ENCODE data around the gene CKS2.
A peak's percentile ranks its signal among the peaks of the same experiment; 100 is the strongest.
"Not testable (repeated sequence)": the region's sequence is repeated elsewhere in the genome, so short reads cannot be mapped to it uniquely, and the experiment has no call there.

Gene CKS2

DNA sequence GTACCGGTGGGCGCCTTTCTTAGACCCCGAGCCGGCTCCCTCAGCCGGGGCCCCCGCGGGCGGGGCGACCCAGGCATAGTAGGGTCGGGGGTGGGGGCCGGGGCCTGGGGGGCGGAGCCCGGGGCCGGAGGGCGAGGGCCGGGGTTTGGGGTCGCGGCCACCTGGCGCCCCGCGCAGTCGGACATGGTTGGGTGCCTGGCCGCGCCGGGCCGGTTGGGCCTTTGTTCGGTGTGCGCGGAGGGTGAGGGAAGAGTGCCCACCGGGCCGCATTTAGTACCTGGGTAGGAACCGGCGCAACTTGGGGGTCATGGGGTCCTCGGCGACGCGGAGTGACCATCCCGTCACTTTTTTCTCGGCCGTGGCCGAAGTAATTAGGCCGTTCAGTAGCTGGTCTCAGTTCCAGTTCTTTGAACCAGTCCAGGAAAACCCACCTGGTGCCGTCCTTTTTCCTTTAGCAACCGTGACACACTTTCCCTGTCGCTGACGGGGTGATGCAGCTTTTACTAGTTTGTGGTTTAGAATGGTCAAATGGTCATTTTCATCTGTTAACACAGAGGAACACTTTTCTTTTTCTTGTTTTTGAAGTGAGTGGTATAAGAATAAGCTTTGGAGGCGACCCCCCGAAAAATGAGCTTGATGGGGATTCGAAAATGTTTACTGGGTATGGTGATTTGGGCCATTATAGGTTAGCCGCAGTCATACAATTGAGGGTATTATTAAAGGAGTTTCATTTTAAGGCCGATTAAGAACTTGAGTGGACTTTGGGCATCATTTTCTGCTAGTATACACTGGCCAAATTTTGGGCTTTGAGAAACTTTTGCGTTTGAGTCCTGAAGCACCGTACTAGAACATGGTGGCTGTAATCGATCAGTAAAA, 589 bp downstream of the CKS2 start:
- DNase-seq (ENCODE audit: low read depth in 2 of 2): peak in 1 of 2 donors; percentile 8

DNA sequence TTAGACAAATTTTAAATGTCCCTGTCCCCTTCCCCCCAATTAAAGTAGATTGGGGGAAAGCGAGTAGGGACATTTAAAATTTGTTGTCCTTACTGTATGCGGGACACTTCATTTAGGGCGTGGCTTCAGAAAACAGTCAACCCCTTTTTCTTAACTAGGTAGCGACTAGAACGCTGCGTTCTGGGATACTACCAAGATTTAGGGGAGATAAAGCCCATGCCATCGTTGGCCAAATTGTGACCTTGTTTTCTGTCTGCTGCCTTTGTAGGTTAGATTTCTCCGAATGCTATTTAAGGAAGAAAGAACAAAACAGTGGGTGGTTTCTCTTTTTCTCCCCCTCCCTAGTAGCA, 1.2 kb downstream of the CKS2 start:
- no peak for DNase-seq (ENCODE audit: low read depth in 2 of 2)

DNA sequence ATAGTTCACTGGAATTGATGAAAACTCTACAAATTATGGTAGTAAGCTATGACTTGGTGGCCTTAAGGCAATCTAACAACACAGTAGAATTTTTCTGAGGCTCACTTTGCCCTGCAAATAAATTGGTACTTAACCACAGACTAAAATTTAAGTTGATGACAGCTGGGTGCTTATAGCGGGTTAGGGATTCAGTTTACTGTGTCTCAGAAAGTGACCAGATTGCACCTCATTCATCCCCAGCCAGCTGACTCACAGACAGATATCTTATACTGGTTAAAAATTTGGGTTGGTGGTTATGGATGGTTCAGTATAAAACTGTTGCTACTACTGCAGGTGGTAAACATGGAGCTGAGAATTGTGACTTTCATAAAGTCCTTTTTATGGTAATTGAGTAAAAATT, 2.8 kb downstream of the CKS2 start:
- no peak for DNase-seq (ENCODE audit: low read depth in 2 of 2)

DNA sequence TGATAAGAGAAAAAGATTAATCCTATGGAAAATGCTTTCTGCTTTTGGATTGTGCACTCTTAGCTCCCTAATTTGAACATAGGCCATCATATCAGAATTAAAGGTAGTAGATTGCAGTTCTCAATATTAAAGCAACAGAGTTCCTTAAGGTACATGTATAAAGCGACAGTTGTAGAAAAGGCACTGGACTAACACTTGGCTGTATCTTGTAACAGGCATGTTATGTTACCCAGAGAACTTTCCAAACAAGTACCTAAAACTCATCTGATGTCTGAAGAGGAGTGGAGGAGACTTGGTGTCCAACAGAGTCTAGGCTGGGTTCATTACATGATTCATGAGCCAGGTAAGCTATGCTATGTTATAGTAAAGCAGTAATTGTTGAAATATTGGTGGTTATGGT, 4.0 kb downstream of the CKS2 start:
- no peak for DNase-seq (ENCODE audit: low read depth in 2 of 2)

DNA sequence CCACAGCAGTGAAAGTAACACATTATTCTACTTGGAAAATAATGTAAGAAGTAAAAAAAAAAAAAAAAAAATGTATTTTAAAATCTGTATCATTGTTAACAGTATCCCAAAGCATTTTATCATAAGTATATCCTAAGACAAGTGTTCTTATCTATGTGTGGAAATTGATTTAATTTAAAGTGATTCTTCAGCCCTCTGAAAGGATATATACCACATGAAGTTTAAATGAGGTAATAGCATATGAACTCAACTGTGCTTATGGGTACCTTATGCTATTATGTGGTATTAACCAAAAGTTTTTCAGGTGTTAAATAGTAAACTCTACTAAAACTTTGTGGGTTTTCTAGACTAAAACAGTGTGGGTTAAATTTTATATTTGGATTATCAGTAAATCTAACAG, 4.5 kb downstream of the CKS2 start:
- DNase-seq (ENCODE audit: low read depth in 2 of 2): no peak

DNA sequence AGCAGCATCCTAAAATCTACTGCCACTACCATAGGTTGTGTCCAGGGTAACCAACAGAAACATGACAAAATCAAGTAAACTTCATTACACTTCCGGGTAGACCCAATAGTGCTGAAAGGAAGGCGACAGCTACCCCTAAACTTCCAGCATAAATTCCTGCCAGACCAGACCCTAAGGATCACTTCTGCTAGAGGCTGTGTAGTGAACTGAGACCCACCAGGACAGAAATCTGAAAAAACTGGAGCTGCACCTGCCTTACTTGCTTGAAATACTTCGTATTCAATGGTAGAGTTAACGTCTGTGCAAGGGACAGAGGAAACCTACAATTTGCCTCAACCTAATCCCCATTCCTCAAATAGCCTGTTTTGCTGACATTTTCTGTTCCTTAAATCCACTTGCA, 6.3 kb downstream of the CKS2 start:
- DNase-seq (ENCODE audit: low read depth in 2 of 2): no peak

DNA sequence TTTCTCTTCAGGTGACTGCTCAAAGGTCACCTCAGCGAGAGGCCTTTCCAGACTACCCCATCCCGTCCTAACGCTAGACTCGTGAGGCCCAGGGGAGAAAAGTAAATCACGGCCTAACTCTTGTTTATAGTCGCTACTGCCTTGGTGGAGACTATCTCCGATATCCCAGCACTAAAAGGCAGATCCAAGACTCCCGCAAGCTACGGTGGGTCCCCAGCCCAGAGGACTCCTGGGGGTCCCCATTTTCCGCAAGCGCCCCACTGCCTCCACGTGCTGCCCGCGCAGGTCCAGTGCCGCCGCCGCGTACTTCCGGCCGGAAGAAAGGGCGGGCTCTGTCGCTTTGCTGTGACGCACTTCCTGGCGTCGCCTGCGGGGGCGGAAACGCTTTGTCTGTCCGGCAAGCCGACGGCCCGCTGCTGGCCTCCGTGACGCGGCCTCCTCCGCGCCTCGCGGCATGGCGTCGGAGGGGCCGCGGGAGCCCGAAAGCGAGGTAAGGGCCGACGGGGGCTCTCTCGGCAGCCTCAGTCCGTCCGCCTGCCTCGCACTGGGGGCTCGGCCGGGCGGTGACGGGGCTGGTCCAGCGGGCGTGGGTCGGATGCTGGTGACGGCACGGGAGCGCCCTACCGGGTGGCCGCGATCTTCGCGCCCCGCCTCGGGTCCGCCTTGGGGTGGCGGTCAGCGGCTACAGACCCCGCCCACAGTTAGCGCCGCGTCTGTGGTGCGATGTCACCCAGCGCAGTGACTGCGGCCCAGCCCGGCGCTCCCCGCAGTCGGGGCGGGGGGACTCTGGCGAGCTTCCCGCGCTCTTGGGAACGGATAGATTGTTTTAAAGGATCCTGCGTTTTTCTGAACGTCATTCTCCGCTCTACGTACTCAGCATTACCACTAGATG, 7.4 kb downstream of the CKS2 start, which contains the start of gene SECISBP2:
Gene SECISBP2, plus strand, starts transcription at position 378 of the 892 bp plus-strand sequence. Its CDS starts 77 bp downstream, at position 455.
- peak; percentile 86 to 90 for DNase-seq (ENCODE audit: low read depth in 2 of 2)

DNA sequence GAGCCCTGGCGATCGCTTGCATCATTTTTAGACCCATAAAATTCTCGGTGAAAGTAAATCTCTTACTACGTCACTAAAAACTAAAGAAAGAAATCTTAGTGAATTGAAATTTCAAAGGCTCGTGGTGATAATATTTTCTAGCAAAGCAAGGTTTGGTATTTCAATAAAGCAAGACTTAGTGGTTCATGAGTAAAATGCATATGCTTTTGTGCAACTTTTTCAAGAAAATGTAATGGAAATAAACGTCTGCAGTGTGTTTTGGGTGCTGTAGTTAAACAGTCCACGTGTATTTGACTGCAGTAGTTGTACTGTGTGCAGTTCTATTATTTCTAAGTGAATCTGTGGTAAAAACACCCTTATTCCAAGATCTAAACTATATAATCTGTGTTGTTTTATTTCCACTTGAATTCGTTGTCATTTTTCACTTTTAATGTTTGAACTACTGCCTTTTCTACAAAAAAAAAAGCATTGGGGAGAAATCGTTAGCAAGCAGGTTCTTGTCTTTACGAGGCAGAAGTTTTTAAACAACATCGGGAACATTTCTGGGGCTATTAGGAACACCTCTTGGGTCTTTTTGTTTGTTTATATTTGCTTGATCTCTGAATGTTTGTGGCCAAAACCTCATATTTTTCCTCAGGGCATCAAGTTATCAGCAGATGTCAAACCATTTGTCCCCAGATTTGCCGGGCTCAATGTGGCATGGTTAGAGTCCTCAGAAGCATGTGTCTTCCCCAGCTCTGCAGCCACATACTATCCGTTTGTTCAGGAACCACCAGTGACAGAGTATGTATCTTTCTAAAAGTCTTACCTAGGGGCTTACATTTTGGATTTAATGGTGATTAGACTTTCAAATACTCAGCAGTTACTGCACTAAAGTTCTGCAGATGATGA, 8.3 kb downstream of the CKS2 start:
- DNase-seq (ENCODE audit: low read depth in 2 of 2): no peak

DNA sequence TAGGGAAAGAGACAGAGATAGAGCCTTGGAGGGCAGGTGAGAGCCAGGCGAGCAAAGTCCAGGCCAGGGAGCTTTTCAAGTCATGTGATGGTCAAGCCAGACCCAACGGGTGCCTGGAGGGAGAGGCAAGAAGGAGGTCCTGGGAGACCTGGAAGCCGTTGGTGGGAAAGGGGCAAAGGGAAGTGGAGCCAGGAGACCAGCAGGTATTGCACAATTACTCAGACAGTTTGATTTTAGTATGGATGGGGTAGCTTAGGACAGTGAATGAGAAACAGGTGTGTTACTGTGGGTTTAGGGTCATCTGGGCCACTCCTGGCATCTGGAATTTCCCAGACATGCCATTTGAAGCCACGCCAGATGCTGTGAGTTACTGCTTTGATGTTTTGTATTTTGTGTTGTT, 12.4 kb downstream of the CKS2 start:
- DNase-seq (ENCODE audit: low read depth in 2 of 2): no peak

DNA sequence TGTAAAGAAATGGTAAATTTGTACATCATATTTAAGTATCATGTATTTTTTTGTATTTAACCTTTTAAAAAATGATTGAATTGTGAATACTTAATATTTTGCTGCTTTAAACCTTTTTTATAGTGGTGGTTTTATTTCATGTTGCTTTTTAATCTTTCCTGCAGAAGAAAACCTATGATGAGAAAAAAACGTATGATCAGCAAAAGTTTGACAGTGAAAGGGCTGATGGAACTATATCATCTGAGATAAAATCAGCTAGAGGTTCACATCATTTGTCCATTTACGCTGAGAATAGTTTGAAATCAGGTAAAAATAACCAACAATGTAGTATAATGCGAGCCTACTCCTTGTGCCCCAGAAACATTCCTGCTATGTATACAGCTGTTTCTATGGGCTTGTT, 14.7 kb downstream of the CKS2 start:
- no peak for DNase-seq (ENCODE audit: low read depth in 2 of 2)

DNA sequence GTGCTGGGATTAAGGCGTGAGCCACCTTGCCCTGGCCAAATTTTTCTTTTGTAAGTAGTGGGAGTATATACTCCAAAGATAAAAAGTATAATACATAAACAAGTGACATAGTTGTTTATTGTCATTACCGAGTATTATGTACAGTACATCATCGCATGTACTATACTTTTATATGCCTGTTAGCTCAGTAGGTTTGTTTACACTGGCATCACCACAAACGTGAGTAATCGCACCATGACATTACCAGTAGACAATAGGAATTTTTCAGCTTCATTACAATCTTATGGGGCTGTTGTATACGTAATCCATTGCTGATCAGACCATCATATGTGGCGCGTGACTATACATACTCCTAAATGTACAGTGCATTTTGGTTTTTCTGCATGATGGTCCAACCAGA, 17.1 kb downstream of the CKS2 start:
- no peak for DNase-seq (ENCODE audit: low read depth in 2 of 2)

DNA sequence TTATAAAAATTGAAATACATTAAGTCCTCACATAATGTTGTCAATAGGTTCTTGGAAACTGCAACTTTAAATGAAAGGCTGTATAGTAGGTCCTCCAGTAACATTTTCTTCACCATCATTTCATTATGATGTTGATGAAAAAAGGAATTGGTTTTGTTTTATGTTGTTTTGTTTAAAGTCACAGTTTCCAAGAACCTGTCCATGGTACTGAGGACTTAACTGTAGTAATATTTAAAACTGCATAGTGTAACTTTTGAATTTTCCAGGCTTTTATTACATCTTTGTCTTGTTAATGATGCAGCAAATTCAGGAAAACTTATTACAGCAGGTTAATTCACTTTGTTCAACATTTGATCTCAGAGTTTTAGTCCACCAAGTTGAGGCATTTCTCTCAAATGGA, 18.9 kb downstream of the CKS2 start:
- no peak for DNase-seq (ENCODE audit: low read depth in 2 of 2)

DNA sequence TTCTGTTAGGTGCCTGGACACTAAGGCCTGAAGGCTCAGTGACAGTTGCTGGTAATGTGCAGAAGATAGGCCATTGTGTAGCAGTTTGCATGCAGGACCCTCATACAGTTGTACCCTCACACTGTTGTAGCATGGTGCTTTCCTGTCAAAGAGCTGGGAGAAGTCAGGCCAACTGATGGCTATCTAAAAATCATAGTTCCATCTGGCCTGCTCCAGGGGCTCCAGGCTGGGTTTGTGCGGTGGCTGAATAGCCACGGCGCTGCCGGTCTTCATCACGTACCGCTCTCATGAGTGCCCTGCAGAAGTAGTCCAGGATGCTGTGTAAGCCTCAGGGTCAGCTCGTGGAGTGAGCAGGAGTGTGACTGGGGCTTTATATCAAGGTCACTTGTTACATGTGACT, 19.5 kb downstream of the CKS2 start:
- DNase-seq (ENCODE audit: low read depth in 2 of 2): no peak

DNA sequence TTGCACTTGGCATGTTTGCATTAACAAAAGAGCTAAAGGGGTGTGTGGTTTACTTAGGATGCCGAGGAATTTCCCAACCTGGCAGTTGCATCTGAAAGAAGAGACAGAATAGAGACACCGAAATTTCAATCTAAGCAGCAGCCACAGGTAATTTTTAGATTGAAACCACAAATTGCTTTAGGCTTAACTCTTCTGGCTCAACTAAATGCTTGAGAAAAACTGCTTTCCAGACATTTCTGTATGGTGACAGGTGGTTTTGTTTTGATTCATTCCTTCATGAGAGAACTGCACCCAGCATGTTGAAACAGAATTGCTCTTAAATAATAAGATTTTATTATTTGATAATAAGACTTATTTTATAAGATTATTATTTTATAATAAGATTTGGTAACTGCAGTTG, 28.8 kb downstream of the CKS2 start:
- no peak for DNase-seq (ENCODE audit: low read depth in 2 of 2)

DNA sequence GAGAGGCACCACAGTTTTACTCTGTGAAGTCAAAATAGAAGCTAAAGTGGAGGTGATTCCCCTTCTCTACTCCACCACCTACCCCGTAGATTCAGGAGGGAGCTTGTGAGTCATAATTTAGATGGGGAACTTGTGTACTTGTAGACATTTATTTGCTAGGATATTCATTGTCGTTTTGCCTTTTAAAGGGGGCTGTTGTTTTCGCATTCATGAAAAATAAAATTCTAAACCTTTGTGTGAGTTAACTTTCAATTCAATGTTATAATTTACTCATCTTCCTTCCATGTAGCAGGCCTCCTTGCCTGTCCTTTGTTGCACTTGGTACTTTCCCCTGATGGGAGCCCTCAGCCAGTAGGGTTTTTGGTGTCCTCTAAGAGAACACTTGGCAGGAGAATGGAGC, 29.3 kb downstream of the CKS2 start:
- DNase-seq (ENCODE audit: low read depth in 2 of 2): no peak

DNA sequence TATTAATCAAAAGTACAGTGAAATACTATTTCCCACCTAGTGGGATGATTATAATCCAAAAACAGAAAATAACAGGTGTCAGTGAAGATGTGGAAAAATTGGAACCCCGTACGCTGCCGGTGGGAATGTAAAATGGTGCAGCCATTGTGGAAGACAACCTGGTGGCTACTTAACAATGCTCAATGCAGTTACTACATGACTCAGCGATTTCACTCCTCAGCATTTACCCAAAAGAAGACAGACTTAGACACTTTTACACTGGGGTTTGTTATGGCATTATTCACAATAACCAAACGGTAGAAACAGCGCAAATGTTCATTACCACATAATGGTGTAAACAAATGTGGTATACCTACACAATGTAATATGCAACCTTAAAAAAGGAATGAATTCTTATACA, 31.2 kb downstream of the CKS2 start:
- DNase-seq (ENCODE audit: low read depth in 2 of 2): no peak

DNA sequence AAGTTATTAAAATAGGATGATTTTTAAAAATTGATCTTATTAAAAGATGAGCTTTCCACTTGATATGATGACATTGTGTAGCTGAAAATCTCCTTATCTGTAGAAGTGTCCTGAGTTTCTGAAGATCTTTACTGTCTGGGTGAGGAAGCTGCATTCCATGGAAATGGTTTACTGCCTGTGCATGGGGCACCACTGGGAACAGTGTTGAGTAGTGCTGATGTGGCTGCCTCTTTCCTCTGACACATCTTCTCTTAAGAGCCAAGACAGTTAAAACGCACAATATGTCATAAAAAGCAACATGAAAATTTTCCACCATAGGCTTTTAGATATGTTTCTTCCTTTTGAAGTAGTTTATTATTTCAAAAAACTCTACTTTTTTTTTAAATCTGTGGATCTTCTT, 32.0 kb downstream of the CKS2 start:
- DNase-seq (ENCODE audit: low read depth in 2 of 2): no peak

DNA sequence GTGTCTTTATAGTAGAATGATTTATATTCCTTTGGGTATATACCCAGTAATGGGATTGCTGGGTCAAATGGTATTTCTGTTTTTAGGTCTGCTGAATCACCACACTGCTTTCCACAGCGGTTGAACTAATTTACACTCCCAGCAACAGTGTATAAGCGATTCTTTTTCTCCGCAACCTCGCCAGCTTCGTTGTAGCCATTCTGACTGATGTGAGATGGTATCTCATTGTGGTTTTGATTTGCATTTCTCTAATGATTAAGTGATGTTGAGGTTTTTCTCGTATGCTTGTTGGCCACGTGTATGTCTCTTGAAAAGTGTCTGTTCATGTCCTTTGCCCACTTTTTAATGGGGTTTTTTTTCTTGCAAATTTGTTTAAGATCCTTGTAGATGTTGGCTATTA, 32.8 kb downstream of the CKS2 start:
- DNase-seq (ENCODE audit: low read depth in 2 of 2): not testable (repeated sequence)

DNA sequence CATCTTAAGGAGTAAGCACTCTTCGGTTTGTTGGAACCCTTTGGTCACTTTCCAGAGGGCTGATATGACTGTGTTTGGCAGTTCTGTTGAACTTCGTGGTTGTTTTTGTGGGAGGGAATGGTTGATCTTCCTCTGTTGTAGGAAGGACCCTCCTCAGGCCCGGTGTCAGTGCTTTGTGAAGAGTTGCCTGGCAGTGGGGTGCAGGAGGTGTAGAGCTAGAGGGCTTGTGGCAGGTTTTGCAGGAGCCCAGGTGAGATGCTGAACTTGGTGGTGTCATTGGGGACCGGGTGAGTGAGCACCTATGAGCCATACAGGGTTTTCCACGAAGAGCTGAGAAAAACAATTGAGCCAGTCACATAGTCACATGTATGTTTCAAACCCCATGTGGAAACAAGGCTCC, 34.5 kb downstream of the CKS2 start:
- DNase-seq (ENCODE audit: low read depth in 2 of 2): no peak

DNA sequence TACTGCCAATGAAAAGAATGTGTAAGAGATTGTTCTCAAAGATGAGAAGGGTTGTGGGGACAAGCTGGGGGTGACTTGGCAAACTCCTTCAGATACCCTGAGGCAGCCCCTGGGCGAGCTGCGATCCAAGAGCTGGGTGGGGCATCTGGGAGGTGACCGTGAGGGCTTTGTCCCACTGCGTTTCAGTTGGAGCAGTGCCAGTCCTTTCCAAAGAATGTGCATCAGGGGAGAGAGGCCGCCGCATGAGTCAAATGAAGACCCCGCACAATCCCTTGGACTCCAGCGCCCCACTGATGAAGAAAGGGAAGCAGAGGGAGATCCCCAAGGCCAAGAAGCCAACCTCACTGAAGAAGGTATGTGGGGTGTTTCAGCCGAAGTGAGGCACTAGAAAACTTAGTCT, 35.7 kb downstream of the CKS2 start:
- DNase-seq (ENCODE audit: low read depth in 2 of 2): no peak

DNA sequence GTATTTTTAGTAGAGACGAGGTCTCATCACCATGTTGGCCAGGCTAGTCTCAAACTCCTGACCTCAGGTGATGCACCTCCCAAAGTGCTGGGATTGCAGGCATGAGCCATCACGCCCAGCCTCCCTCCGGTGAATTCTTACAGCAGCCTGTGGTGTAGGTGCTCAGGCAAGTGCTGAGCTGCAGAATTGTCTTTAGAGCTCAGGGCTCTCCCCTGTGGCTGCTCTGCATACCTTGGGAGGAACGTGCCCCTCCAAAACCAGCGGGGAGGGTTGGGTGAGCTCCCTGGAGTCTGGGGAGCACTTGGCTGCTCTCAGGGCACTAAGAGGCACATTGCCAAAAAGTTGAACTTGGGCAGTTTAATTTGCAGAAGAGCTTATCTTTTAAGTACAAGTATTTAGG, 36.7 kb downstream of the CKS2 start:
- DNase-seq (ENCODE audit: low read depth in 2 of 2): no peak

DNA sequence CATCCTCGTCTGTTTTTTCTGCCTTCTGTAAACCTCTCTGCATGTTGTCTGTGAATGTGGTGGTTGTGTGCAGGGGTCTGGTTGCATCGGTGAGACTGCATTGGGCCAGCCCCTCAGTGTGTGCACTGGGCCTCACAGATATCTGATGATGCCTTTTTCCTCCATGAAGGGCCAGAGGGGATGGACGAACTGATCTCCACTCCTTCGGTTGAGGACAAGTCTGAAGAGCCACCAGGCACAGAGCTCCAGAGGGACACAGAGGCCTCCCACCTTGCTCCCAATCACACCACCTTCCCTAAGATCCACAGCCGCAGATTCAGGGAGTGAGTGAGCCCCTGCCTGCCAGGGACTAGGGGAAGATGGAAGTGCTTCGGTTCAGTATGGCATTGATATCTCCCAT, 38.6 kb downstream of the CKS2 start:
- DNase-seq (ENCODE audit: low read depth in 2 of 2): no peak

Measured in stimulated activated CD8-positive, alpha-beta memory T cell treated with anti-CD3 and anti-CD28 coated beads, Interleukin-2, amount 100 ng/mL, for 1 hour (primary cell).